HG03060 (cell line): ENCODE measurements around the gene TM2D1.
"Not testable (repeated sequence)": the region's sequence is repeated elsewhere in the genome, so short reads cannot be mapped to it uniquely, and the experiment has no call there.

Experiments
- ATAC-seq: cut with Tn5 transposase; IDR thresholded peaks from one replicate; pipeline ENCODE4 v1.9.1; 2021; ENCODE audit warnings: low read depth, moderate number of reproducible peaks; ENCODE audit not compliant: unreplicated experiment

TM2D1 gene

DNA sequence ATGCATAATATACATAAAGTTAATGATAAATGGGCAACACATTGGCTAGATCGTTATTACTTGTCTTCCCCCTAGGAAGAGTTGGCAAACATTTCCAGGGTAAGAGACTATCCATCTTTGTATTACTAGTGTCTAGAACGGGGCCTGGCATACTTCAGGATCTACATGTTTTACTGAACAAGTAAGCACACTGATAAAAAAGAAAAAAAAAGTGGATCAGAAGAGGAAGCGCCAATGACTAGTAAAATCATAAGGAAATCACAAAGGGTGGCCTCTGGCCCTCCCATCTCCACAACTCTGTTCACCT, 482 bp downstream of the TM2D1 start:
- no peak for ATAC-seq

DNA sequence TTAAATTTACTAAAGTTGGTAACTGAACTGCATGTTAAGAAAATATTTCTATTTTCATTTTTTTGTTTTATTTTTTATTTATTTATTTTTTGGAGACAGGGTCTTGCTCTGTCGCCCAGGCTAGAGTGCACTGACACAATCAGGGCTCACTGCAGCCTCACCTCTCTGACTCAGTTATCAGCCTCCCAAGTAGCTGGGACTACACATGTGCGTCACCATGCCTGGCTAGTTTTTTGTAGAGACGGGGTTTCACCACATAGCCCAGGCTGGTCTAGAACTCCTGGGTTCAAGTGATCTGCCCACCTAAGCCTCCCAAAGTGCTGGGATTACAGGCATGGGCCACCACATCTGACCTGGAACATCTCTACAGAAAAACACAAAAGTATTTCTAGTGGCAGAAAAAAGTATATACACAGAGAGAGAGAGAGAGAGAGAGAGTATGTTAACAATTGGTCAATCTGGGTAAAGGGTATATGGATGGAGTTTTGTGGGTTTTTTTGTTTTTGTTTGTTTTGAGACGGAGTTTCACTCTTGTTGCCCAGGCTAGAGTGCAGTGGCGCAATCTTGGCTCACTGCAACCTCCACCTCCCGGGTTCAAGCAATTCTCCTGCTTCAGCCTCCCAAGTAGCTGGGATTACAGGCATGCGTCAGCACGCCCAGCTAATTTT, 5.8 kb downstream of the TM2D1 start:
- not testable (repeated sequence) for ATAC-seq

DNA sequence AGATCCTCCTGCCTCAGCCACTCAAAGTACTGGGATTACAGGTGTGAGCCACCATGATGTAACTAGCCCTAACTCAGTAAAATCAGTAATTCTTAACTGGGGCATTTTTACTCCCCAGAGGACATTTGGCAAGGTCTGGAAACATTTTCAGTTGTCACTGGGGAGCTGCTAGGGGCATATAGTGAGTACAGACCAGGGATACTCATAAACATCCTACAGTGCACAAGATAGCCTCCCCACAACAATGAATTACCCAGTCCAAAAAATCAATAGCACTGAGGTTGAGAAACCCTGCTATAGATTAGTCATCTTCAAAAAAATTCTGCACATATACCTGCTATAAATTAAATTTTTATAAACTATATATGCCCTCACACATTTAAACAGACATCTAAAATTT, 13.0 kb downstream of the TM2D1 start:
- no peak for ATAC-seq

DNA sequence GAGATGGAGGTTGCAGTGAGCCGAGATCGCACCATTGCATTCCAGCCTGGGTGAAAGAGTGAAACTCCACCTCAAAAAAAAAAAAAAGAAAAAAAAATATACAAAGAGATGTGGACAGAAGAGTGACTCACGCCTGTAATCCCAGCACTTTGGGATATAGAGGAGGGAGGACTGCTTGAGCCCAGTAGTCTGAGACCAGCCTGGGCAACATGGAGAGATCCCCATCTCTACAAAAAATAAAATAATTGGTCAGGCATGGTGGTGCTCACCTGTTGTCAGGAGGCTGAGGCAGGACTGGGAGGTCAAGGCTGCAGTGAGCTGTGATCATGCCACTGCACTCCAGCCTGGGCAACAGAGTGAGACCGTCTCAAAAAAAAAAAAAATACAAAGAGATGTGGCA, 13.7 kb downstream of the TM2D1 start:
- ATAC-seq: not testable (repeated sequence)

DNA sequence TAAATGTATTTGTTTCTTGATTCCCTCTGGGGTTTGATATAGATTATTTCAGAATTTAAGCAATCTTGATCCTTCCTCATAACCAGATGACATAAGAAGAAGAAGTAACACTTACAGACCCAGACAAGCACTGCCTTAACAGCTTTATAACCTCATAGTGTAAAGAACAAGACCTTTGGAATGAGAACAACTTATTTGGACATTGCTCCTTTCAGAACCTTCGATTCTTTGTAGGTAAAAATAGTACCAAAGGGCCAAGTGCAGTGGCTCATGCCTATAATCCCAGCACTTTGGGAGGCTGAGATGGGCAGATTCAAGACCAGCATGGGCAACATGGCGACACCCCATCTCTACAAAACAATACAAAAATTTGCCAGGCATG, 15.0 kb downstream of the TM2D1 start:
- no peak for ATAC-seq

DNA sequence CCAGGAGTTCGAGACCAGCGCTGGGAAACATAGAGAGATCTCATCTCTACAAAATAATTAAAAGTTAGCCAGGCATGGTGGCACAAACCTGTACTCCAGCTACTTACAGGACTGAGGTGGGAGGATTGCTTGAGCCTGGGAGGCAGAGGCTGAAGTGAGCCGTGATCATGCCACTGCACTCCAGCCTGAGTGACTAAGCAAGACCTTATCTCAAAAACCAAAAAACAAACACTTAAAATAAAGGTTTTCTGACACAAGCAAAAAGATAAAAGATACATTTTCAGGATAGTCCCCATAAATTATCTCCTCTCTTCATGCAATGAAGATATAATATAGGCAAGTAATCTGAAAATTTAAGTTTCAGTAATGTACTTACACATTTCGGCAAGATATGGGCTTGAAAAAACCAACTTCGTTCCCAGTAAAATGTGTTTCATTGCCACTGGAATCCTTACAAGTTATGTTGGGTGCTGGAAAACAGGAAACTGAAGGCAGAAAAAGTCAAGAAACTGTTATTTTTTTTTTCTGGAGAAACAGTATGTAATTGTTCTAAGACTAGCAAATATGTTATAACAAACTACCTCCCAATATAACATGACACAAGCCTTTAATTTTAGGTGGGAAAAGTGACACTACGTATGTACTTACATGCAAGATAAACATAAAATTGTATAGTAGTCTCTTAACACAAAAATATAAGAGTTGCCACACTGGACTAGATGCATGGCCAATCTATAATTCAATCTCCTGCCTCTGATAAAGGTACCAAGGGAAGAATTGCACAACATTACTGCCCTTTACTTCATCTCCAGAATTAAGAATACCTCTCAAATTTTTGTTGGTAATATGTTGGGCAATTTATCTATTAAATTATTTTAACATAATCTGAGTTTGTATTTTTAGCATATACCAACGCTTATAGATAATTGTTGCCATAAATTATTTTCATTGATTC, 15.7 kb downstream of the TM2D1 start:
- no peak for ATAC-seq

DNA sequence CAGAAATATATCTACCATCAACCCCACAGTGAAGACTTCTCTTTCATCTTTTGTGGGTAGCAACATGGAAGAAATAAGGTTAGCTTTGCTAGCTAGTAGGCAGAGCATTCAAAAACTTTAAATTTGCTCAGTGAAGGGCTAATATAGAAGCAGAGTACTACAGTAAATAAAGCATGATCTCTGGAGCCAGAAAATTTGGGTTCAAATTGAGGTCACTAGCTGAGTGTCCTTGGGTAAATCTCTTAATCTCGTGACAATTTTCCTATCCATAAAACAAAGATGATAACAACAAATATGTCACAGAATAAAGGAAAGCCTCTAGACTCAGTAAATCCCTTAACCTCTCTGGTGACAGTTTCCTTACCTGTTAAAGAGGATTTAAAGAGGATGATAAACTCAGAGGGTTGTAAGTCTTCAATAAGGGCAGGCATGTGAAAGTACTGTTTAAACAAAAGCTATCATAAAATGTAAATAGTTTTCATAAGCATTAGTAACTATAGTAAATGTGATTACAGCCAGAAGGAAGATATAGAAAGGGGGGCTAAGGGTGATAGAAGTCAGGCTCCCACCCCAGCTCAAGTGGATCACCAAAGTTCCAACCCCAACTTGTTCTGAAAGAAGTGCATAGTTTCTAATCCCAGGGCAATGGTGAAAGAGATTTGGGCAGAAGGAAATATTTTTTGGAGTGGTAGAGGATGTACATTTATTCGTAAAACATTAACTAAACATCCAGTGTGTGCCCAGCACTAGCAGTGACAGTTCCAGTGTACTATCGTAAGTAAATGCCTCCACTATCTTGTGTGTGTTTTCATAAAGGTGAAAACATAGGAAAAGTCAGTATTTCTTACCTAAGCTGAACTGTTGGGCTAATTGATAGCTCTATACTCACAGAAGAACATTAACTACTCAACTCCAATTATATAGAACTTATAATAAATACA, 24.8 kb downstream of the TM2D1 start:
- ATAC-seq: no peak

DNA sequence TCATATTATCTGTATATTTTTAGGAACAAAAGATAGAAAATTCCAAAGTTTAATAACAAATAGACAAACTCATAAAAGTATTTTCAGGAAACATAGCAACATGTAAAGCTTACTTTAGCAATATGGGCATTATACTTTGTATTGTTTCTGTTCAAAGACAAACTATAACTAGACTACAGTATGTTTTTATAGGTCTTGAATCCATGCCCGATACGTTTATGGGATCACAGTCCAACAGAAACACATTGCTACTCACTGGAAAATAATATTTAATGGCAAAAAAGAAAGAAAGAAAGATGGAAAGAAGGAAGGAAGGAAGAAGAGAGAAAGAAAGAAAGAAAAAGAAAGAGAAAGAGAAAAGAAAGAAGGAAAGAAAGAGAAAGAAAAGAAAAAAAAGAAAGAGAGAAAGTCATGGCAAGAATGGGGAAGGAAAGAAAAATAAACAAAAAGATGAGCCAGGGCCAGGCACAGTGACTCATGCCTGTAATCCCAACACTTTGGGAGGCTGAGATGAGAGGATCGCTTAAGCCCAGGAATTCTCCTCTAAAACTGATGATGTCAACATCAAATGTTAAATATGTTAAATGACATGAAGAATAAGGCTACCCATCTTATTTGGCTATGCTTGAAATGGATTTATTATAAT, 32.7 kb downstream of the TM2D1 start:
- no peak for ATAC-seq

DNA sequence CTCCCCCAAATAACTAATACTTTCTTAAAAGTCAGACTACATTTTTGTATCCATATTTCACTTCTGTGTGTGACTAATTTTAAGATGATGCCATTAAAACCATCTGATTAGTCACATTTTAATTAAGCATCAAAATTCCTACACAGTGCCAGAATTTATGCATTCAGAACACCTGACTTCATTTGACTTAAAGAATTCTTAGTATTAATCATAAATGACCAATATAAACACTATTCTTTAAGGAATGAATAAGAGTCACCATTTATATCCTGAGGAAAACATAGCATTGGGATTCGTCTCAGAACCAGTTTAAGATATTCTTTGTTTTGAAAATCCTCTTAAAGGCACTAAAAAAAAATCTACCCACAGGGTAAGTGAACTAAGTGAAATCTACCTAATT, 37.0 kb downstream of the TM2D1 start:
- no peak for ATAC-seq

DNA sequence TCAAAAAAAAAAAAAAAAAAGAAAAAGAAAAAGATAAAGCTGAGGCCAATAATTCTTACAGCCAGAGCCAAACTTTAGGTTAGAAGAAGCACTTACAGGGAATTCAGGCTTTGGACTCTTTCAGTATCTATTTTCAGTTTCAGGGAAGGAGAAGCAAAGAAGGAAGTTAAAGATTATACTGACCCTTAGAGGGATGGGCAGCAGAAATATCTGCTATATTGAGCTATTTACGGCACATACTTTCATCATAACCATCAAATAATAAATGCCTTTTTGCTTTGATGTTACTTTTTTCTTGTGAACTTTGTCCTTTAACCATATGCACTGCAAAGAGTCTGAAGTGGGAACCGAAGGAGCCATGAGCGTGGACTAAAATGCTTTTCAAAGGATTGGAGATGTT, 42.0 kb downstream of the TM2D1 start:
- no peak for ATAC-seq

DNA sequence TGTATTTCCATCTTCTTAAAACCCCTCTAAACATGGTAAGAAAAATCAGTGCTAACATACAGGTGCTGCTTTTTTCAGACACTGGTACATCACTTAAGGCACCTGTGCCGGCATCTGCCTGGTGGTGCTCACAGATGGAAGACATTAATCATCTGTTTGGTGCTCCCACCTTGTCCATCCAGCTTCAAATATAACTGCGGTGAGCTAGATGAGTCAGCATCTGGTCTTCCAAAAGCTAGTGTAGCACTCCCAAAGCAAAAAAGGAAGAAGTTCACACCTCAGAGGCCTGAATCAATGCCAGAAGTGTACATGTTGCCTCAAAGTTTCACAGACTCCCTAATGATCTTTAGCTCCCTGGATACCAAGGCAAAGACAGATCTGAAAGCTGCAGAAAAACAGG, 44.4 kb downstream of the TM2D1 start:
- no peak for ATAC-seq

DNA sequence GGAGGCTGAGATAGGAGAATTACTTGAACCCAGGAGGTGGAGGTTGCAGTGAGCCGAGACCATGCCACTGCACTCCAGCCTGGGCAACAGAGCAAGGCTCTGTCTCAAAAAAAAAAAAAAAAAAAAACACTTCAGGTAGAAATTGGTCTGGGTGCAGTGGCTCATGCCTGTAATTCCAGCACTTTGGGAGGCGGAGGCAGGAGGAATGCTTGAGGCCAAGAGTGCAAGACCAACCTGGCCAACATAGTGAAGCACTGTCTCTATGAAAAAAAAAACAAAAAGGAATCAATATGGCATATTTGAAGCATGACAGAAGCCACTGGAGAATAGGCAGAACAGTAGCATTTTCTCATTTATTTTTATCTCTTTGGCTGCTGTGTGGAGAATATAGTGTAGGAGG, 48.1 kb downstream of the TM2D1 start:
- ATAC-seq: not testable (repeated sequence)

DNA sequence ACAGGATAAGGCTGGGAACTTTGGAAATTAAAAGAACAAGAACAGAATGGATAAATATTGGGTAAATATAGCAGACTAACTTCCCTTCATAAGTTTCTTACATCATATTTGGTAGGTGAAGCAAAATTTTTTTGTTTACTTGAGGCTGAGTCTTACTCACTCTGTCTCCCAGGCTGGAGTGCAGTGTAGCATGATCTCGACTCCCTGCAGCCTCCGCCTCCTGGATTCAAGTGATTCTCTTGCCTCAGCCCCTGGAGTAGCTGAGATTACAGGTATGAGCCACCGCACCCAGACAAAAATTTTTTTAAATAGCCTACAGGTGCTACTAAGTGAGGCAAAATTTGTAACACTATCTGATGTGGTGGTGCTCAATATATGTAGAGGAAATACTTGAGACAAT, 50.7 kb downstream of the TM2D1 start:
- ATAC-seq: no peak

DNA sequence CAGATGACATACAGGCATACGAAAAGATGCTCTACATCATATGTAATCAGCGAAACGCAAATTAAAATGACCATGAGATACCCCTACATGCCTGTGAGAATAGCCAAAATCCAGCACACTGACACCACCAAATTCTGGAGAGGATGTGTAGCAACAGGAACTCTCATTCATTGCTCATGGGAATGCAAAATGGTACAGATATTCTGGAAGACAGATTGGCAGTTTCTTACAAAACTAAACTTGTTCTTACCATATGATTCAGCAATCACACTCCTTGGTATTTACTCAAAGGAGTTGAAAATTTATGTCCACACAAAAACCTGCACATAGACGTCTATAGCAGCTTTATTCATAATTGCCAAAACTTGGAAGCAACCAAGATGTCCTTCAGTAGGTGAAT, 52.6 kb downstream of the TM2D1 start:
- no peak for ATAC-seq

DNA sequence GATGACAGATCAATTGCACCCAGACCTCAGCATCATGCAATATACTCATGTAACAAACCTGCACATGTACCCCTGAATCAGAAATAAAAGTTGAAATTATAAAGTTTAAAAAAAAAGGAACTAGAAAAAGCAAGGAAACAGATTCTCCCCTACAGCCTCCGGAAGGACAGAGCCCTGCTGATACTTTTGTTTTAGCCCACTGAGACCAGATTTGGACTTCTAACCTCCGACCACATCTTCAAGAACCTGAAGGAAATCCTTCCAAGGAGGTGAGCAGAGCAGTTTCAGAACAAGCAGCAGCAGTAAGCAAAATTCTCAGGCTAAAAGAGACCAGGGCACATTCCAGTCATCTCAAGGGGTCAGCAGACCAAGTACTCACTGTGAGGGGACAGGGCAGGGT, 54.5 kb downstream of the TM2D1 start:
- no peak for ATAC-seq

DNA sequence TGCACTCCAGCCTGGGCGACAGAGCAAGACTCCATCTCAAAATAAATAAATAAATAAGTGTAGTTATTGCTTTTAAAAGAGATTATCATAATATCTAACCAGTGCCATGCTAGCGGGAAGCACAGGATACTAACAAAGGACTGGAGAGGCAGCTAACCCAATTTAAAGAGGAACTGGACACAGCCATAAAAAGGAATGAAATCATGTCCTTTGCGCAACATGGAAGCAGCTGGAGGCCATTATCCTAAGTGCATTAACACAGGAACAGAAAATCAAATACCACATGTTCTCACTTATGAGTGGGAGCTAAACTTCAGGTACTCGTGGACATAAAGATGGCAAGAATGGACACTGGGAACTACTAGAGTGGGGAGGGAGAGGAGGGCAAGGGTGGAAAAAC, 54.9 kb downstream of the TM2D1 start:
- no peak for ATAC-seq

DNA sequence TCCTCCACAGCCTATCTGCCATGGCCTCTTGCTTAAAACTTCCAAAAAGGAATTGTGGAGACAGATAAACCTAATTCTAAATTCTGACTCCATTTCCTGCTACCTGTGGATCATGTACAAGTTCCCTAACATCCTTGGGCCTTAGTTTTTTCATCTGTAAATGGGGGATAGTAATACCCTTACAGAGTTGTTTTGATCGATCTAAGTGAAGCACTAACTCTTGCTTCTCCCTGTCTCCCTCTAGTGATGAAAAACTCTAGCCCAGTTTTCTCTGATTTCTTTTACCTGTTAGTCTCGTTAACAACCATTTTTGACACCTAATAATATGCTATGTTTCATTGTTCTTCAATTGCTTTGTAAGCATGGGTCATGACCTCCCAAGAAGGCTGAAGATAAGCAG, 65.9 kb downstream of the TM2D1 start:
- no peak for ATAC-seq

DNA sequence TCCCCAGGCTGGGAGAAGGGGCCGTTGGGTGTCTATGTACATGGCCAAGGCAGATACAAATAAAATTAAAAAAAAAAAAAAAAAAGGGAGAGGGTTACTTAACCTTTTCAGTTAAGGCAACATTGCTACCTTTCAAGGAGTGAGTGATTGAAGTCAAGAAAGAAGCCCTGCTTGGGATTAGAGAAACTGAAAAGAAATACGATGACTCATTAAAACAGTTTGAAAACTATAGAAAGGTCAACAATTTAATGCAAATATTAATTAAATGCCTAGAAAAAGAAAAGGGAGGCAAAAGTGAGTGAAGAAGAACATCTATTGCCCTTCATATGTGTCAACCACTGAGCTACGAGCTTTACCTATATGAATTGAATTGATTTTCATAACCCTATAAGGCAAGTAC, 69.5 kb downstream of the TM2D1 start:
- no peak for ATAC-seq

DNA sequence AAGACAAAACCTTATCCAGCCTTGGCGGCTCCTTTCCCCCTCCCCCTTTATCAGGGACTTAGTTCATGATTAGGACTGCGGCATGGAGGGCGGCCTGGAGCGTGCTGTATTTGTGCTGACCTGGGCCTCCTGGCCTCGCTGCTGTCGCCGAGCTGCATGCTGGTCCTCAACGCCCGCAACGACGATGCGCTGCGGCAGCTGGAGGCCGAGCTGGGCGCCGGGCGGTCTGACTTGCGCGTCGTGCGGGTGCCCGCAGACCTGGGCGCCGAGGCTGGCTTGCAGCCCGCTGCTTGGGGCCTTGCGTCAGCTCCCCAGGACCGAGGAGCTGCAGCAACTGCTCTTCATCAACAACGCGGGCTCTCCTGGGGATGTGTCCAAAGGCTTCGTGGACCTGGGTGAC, 70.9 kb downstream of the TM2D1 start:
- no peak for ATAC-seq

DNA sequence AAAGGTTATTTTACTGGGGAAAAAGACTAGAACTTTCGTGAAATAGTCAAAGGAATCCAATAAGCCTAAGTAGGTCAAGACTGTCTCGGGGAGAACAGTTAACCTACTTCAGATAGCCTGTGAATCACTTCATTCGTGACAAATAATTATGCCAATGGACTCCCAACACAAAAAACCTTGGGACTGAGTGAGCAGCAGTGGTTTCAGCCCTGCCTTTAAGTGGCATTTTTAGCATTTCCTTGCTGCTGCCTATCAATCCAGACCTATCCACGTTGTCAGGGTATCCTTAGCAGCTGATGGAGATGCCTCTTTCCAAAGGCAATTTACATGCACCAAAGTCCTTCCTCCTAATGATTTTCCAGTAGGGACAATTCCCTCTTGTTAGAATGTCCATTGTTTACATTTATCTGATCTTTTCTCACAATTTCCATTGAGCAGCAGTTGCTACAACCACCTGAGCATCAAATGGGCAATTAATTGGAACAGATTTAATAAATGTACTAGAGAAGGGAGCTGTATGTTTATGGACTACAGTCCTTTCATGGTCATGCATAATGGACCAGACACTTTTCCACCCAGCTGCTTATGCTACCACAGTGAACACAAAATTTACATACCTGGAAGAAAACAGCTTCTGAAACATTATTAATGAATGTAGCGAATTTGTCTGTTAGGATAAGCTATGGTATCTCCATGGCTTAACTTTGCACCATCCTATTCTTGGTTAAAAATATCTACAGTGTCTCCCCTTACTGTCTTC, 75.8 kb downstream of the TM2D1 start:
- ATAC-seq: no peak
